KMS-11 (cell line): Measurements from ENCODE around the gene IFT88.

Source experiments
- H2AFZ ChIP-seq: fragments of 200-600 bp; sonication (generic); 2 replicates; pipeline ENCODE4 v1.6.1; 2016; ENCODE audit warnings: antibody characterized with exemption, mixed run types, low read depth
- H3K27ac ChIP-seq: fragments of 200-600 bp; sonication (generic); 2 replicates; pipeline ENCODE4 v1.6.1; 2016; ENCODE audit warnings: mild to moderate bottlenecking, mixed run types
- H3K27me3 ChIP-seq: fragments of 200-600 bp; sonication (generic); 2 replicates; pipeline ENCODE4 v1.6.1; 2017; ENCODE audit warnings: mild to moderate bottlenecking, low read depth, mixed run types, moderate library complexity; ENCODE audit not compliant: insufficient read depth
- H3K36me3 ChIP-seq: fragments of 200-600 bp; sonication (generic); 2 replicates; pipeline ENCODE4 v1.6.1; 2017; ENCODE audit warnings: mild to moderate bottlenecking, mixed run types; ENCODE audit not compliant: insufficient read depth
- H3K4me1 ChIP-seq: fragments of 200-600 bp; sonication (generic); 2 replicates; pipeline ENCODE4 v1.6.1; 2016; ENCODE audit warnings: mild to moderate bottlenecking, low read depth, mixed run types; ENCODE audit not compliant: poor library complexity, severe bottlenecking
- H3K4me2 ChIP-seq: fragments of 200-600 bp; sonication (generic); 2 replicates; pipeline ENCODE4 v1.7.0; 2016; ENCODE audit warnings: mild to moderate bottlenecking, mixed run types
- H3K4me3 ChIP-seq: fragments of 200-600 bp; sonication (generic); IDR thresholded peaks from 2 replicates; pipeline ENCODE4 v1.6.1; 2017; ENCODE audit warnings: low read depth, low read length, mixed read lengths; ENCODE audit not compliant: insufficient read depth
- H3K79me2 ChIP-seq: fragments of 200-600 bp; sonication (generic); 2 replicates; pipeline ENCODE4 v1.6.1; 2016; ENCODE audit warnings: low read depth, mixed run types; ENCODE audit not compliant: insufficient read depth
- H3K9ac ChIP-seq: fragments of 200-600 bp; sonication (generic); 2 replicates; pipeline ENCODE4 v1.6.1; 2016; ENCODE audit warnings: mild to moderate bottlenecking, mixed run types
- H4K20me1 ChIP-seq: fragments of 200-600 bp; sonication (generic); 2 replicates; pipeline ENCODE4 v1.6.1; 2016; ENCODE audit warnings: mild to moderate bottlenecking, mixed run types; ENCODE audit not compliant: insufficient read depth
- TF ChIP-seq, protein P1 (sequence below): fragments of 200-600 bp; sonication (generic); conservative IDR thresholded peaks from 2 replicates; pipeline ENCODE4 v1.6.1; 2017; ENCODE audit warnings: low read depth, mild to moderate bottlenecking, antibody characterized with exemption, low read length, moderate library complexity, mixed read lengths

The IFT88 gene

GRCh38 chr13:20704459-20705069 is 137.6 kb downstream of the IFT88 start:
- H3K4me2 ChIP-seq, result no peak overlapping the region
- TF ChIP-seq, protein P1, sequence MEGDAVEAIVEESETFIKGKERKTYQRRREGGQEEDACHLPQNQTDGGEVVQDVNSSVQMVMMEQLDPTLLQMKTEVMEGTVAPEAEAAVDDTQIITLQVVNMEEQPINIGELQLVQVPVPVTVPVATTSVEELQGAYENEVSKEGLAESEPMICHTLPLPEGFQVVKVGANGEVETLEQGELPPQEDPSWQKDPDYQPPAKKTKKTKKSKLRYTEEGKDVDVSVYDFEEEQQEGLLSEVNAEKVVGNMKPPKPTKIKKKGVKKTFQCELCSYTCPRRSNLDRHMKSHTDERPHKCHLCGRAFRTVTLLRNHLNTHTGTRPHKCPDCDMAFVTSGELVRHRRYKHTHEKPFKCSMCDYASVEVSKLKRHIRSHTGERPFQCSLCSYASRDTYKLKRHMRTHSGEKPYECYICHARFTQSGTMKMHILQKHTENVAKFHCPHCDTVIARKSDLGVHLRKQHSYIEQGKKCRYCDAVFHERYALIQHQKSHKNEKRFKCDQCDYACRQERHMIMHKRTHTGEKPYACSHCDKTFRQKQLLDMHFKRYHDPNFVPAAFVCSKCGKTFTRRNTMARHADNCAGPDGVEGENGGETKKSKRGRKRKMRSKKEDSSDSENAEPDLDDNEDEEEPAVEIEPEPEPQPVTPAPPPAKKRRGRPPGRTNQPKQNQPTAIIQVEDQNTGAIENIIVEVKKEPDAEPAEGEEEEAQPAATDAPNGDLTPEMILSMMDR, result no peak
- H3K27ac ChIP-seq, result no peak overlapping the region

GRCh38 chr13:20706661-20707060 is 139.7 kb downstream of the IFT88 start:
- no peaks in the 10 kb centered on the region for H3K36me3 ChIP-seq
- H3K4me1 ChIP-seq, result peaks cover 9% of the 10 kb centered on the region
- no peak overlapping the region for H3K4me2 ChIP-seq
- no peaks in the 10 kb centered on the region for H3K79me2 ChIP-seq
- H3K4me3 ChIP-seq, result no peak overlapping the region
- H3K27me3 ChIP-seq, result no peaks in the 10 kb centered on the region
- H3K27ac ChIP-seq, result no peak overlapping the region
- no peaks in the 10 kb centered on the region for H4K20me1 ChIP-seq
- TF ChIP-seq, protein P1, result no peak
- no peak overlapping the region for H3K9ac ChIP-seq
- no peak overlapping the region for H2AFZ ChIP-seq

More at GRCh38 chr13:20704459-20705069, 137.6 kb downstream of the IFT88 start:
- Histone ChIP-seq H2AFZ (no peak overlapping the region), H3K27me3 (no peaks in the 10 kb centered on the region), H3K36me3 (no peaks in the 10 kb centered on the region), H3K4me3 (no peak overlapping the region), H3K9ac (no peak overlapping the region), H3K4me1 (peaks cover 12% of the 10 kb centered on the region), H3K79me2 (no peaks in the 10 kb centered on the region), H4K20me1 (no peaks in the 10 kb centered on the region)

DNA sequence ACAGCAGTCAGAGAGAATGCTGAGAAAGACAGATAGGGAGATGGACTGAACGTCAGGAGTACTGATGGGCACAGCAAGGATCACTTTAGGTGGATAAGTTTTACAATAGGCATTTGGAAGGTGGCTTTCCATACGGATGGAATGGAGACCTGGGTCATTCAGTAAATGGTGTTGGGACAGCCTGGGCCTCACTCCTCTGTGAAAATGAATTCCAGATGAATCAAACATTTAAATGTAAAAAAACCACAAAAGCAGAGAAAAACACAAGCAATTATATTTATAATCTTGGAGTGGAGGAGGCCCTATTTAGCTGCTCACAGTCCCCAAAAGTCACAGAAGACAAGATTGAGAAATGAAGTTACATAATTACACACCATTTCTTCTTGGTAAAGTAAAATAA is 141.3 kb downstream of the IFT88 start:
- Histone ChIP-seq H2AFZ (no peak overlapping the region), H3K36me3 (no peaks in the 10 kb centered on the region), H4K20me1 (no peaks in the 10 kb centered on the region), H3K79me2 (no peaks in the 10 kb centered on the region), H3K27ac (no peak overlapping the region), H3K27me3 (no peaks in the 10 kb centered on the region), H3K4me3 (no peak overlapping the region), H3K4me2 (no peak overlapping the region), H3K4me1 (no peaks in the 10 kb centered on the region), H3K9ac (no peak overlapping the region)
- TF ChIP-seq, protein P1, result no peak

DNA sequence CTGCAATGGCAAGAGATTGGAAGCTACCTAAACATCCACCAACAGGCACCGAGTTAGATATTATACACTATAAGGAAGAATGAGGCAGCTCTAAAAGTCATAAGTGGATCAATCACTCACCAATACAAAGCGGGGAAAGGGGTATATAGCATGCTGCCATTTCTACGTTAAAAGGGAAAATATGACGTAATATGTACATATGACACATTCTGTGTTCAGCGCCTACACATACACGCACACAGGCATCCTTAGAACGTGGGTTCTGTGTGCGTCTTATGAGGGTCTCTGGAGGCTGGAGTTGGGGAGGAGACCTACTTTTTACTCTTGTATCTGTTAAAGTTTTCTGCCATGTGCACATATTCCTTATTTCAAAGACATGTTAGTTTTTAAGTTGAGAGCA is 142.4 kb downstream of the IFT88 start:
- H3K27ac ChIP-seq, result no peak overlapping the region
- no peak overlapping the region for H3K4me2 ChIP-seq
- no peak overlapping the region for H3K9ac ChIP-seq
- H3K27me3 ChIP-seq, result no peaks in the 10 kb centered on the region
- no peaks in the 10 kb centered on the region for H3K79me2 ChIP-seq
- no peaks in the 10 kb centered on the region for H3K4me1 ChIP-seq
- TF ChIP-seq, protein P1, result no peak
- H3K36me3 ChIP-seq, result no peaks in the 10 kb centered on the region
- no peaks in the 10 kb centered on the region for H4K20me1 ChIP-seq
- H3K4me3 ChIP-seq, result no peak overlapping the region
- H2AFZ ChIP-seq, result no peak overlapping the region
